Measurements from ENCODE around the gene SH2D5. TPM values are rescaled to one million over a fixed set of nuclear protein-coding genes. Genes with fewer than 3 reads are reported as not detected.

Gene SH2D5
- total RNA-seq, 4 donors from 2014 or later, result 0.57 to 1.1 (median 0.79) TPM; not detected in 1

- Histone ChIP-seq H3K4me1 (peaks cover 0 to 18% (median 0%) of the 10 kb centered on the region in 3 donors), H3K27me3 (peaks cover 0 to 30% (median 0%) of the 10 kb centered on the region in 4 donors), H3K36me3 (no peaks in the 10 kb centered on the region), H3K27ac (no peak overlapping the region), H3K4me3 (no peak overlapping the region), H3K9me3 (no peaks in the 10 kb centered on the region)
- TF ChIP-seq CTCF (IDR thresholded peaks at IDR 0.05) (no peak), POLR2A (IDR thresholded peaks at IDR 0.05) (no peak)
- 48 to 73% methylated on average over 8 to 14 of the region's 29 CpGs for WGBS, 2 donors
- intact Hi-C loops (cut with DNase I), result loop anchor here (2.0 kb wide), 1 partner anchor 43 kb away; no protein-coding TSS in a partner anchor
- DNase-seq, result no peak
These were observed 7.0 kb downstream of the SH2D5 start for GRCh38 chr1:20725189-20726117.

- intact Hi-C loops (cut with DNase I), result loop anchor here (2.0 kb wide), 1 partner anchor 42 kb away; no protein-coding TSS in a partner anchor
- WGBS, 2 donors, result 55 to 71% methylated on average over 4 to 5 of the region's 17 CpGs
These were observed 7.9 kb downstream of the SH2D5 start for GRCh38 chr1:20724364-20725188.

GRCh38 chr1:20723537-20724363, 8.8 kb downstream of the SH2D5 start:
- Histone ChIP-seq H3K4me3 (no peak overlapping the region), H3K9me3 (no peaks in the 10 kb centered on the region), H3K36me3 (no peaks in the 10 kb centered on the region), H3K27me3 (peaks cover 0 to 17% (median 0%) of the 10 kb centered on the region in 4 donors), H3K27ac (no peak overlapping the region), H3K4me1 (peaks cover 0 to 18% (median 0%) of the 10 kb centered on the region in 3 donors)
- TF ChIP-seq CTCF (IDR thresholded peaks at IDR 0.05) (no peak), POLR2A (IDR thresholded peaks at IDR 0.05) (no peak)
- no peak for DNase-seq
- intact Hi-C loops (cut with DNase I), result loop anchor here (2.0 kb wide), 1 partner anchor 41 kb away; no protein-coding TSS in a partner anchor
- WGBS, 2 donors, result 88% methylated on average over 8 of the region's 35 CpGs; no CpG with 5 or more reads in 1 of the 2 donors

More at GRCh38 chr1:20724364-20725188, 7.9 kb downstream of the SH2D5 start:
- Histone ChIP-seq H3K9me3 (no peaks in the 10 kb centered on the region), H3K4me3 (no peak overlapping the region), H3K27me3 (peaks cover 0 to 21% (median 0%) of the 10 kb centered on the region in 4 donors), H3K36me3 (no peaks in the 10 kb centered on the region), H3K27ac (no peak overlapping the region), H3K4me1 (peaks cover 0 to 18% (median 0%) of the 10 kb centered on the region in 3 donors)
- DNase-seq, result no peak
- no peak for TF ChIP-seq CTCF (IDR thresholded peaks at IDR 0.05)
- no peak for TF ChIP-seq POLR2A (IDR thresholded peaks at IDR 0.05)

GRCh38 chr1:20723159-20723536, 9.4 kb downstream of the SH2D5 start:
- Histone ChIP-seq H3K9me3 (no peaks in the 10 kb centered on the region), H3K36me3 (no peaks in the 10 kb centered on the region), H3K27me3 (peaks cover 0 to 17% (median 0%) of the 10 kb centered on the region in 4 donors), H3K4me3 (no peak overlapping the region), H3K4me1 (peaks cover 0 to 21% (median 0%) of the 10 kb centered on the region in 3 donors), H3K27ac (no peak overlapping the region)
- WGBS, 2 donors, result 48 to 60% methylated on average over 1 to 2 of the region's 4 CpGs
- DNase-seq, result no peak
- no peak for TF ChIP-seq POLR2A (IDR thresholded peaks at IDR 0.05)
- TF ChIP-seq CTCF (IDR thresholded peaks at IDR 0.05), result no peak
- intact Hi-C loops (cut with DNase I), result no loop called here

Measured in esophagus squamous epithelium (tissue), 5 donors.